DOHH2 (cell line): ENCODE measurements around the gene B3GNT2.

ENCODE experiments used
- H3F3A ChIP-seq: fragments of 200-600 bp; sonication (generic), shearing (Covaris generic); 2 replicates; pipeline ENCODE4 v1.6.0; 2016; ENCODE audit warnings: antibody characterized with exemption, mild to moderate bottlenecking; ENCODE audit not compliant: control insufficient read depth, insufficient read depth
- H3K27ac ChIP-seq: fragments of 200-600 bp; sonication (generic); 2 replicates; pipeline ENCODE4 v1.5.1; 2014; ENCODE audit warnings: low read depth, mild to moderate bottlenecking, low read length, moderate library complexity
- H3K27me3 ChIP-seq: fragments of 200-600 bp; sonication (generic); 2 replicates; pipeline ENCODE4 v1.6.1; 2014; ENCODE audit warnings: mild to moderate bottlenecking, low read length, mixed read lengths; ENCODE audit not compliant: control insufficient read depth
- H3K36me3 ChIP-seq: fragments of 200-600 bp; sonication (generic); 2 replicates; pipeline ENCODE4 v1.6.1; 2014; ENCODE audit warnings: mild to moderate bottlenecking, low read length, moderate library complexity, mixed read lengths; ENCODE audit not compliant: control insufficient read depth
- H3K4me1 ChIP-seq: fragments of 200-600 bp; sonication (generic); 2 replicates; pipeline ENCODE4 v1.6.1; 2014; ENCODE audit warnings: mild to moderate bottlenecking, low read length, mixed read lengths; ENCODE audit not compliant: control insufficient read depth
- H3K4me2 ChIP-seq: fragments of 200-600 bp; sonication (generic); 2 replicates; pipeline ENCODE4 v1.6.0; 2014; ENCODE audit warnings: mild to moderate bottlenecking, low read length, moderate library complexity
- H3K4me3 ChIP-seq: fragments of 200-600 bp; sonication (generic); 2 replicates; pipeline ENCODE4 v1.5.1; 2014; ENCODE audit warnings: mild to moderate bottlenecking, low read length, mixed read lengths
- H3K79me2 ChIP-seq: fragments of 200-600 bp; sonication (generic); 2 replicates; pipeline ENCODE4 v1.6.1; 2014; ENCODE audit warnings: mild to moderate bottlenecking, low read length, mixed read lengths; ENCODE audit not compliant: control insufficient read depth
- H3K9me2 ChIP-seq: fragments of 200-600 bp; sonication (generic); replicated peaks from 2 replicates; pipeline ENCODE4 v1.6.1; 2014; ENCODE audit warnings: mild to moderate bottlenecking, low read length, mixed read lengths; ENCODE audit not compliant: control insufficient read depth
- H3K9me3 ChIP-seq: fragments of 200-600 bp; sonication (generic); 2 replicates; pipeline ENCODE4 v1.6.1; 2014; ENCODE audit warnings: antibody characterized with exemption, low read length, mixed read lengths; ENCODE audit not compliant: control insufficient read depth, insufficient read depth
- H4K20me1 ChIP-seq: fragments of 200-600 bp; sonication (generic); 2 replicates; pipeline ENCODE4 v1.6.0; 2014; ENCODE audit warnings: low read depth, mild to moderate bottlenecking, antibody characterized with exemption, low read length, moderate library complexity; ENCODE audit not compliant: control insufficient read depth, insufficient read depth
- EZH2phosphoT487 ChIP-seq: fragments of 200-600 bp; sonication (generic); IDR thresholded peaks from 2 replicates; pipeline ENCODE4 v1.6.1; 2017; ENCODE audit warnings: borderline replicate concordance, mild to moderate bottlenecking, antibody characterized with exemption, low read length, moderate library complexity, mixed read lengths
- TF ChIP-seq, protein P1 (sequence below): fragments of 200-600 bp; sonication (generic); IDR thresholded peaks from one replicate; pipeline ENCODE4 v1.5.1; 2014; ENCODE audit warnings: antibody characterized with exemption, mild to moderate bottlenecking, low read depth, low read length; ENCODE audit not compliant: poor library complexity, severe bottlenecking

B3GNT2 gene

DNA sequence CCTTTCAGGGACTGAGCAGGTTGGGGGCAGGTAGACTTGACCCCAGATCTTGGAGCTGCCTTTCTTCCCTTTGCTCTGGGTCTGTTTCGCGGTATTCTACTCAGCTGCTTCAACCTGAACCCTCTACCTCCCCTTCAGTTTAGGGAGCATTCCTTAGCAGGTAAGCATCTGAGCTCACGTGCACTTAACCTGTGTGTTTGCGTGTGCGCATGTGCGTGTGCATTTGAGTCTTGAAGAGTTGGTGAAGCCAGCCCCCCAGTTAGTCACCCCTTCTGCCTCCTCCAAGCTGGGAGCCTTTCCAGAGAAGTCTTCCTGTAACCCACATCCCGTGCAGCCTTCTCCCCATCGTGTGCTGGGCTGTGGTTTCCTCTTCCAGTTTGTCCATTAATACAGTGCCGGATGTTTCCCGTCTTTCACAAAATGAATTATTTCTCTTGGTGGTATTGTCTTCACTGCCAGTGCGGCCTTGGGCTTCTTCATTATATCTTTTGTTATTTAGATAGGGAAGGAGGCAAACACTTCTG, 33.2 kb downstream of the B3GNT2 start:
- H4K20me1 ChIP-seq: no peaks in the 10 kb centered on the region
- no peaks in the 10 kb centered on the region for H3F3A ChIP-seq
- no peaks in the 10 kb centered on the region for H3K27me3 ChIP-seq
- H3K4me3 ChIP-seq: no peak overlapping the region
- peaks cover 24% of the 10 kb centered on the region for H3K4me1 ChIP-seq
- no peak overlapping the region for H3K27ac ChIP-seq
- peaks cover 16% of the 10 kb centered on the region for H3K79me2 ChIP-seq
- TF ChIP-seq, protein P1, sequence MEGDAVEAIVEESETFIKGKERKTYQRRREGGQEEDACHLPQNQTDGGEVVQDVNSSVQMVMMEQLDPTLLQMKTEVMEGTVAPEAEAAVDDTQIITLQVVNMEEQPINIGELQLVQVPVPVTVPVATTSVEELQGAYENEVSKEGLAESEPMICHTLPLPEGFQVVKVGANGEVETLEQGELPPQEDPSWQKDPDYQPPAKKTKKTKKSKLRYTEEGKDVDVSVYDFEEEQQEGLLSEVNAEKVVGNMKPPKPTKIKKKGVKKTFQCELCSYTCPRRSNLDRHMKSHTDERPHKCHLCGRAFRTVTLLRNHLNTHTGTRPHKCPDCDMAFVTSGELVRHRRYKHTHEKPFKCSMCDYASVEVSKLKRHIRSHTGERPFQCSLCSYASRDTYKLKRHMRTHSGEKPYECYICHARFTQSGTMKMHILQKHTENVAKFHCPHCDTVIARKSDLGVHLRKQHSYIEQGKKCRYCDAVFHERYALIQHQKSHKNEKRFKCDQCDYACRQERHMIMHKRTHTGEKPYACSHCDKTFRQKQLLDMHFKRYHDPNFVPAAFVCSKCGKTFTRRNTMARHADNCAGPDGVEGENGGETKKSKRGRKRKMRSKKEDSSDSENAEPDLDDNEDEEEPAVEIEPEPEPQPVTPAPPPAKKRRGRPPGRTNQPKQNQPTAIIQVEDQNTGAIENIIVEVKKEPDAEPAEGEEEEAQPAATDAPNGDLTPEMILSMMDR: no peak
- no peak for TF ChIP-seq EZH2phosphoT487
- H3K4me2 ChIP-seq: no peak overlapping the region
- no peaks in the 10 kb centered on the region for H3K9me2 ChIP-seq
- no peaks in the 10 kb centered on the region for H3K9me3 ChIP-seq
- H3K36me3 ChIP-seq: peaks cover 19% of the 10 kb centered on the region

DNA sequence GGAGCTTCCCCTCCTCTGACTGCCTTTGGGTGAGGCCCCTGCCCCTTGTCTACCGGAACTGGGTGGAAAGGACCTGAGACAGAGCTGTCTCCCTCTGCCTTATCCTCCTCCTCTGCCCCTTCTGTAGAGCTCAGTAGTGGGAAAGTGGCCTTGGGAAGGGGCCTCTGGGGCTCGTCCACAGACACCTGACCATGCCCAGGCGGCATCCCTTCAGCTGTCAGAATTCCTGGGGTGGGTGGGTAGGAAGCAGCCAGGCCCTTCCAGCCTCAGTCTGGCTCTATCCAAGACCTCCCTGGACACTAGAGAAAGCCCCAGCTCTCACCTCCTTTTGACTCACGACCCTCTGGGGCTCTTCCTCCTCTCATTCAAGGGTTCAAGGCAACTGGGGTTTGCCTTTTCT, 35.6 kb downstream of the B3GNT2 start:
- no peaks in the 10 kb centered on the region for H3K79me2 ChIP-seq
- no peak for TF ChIP-seq EZH2phosphoT487
- TF ChIP-seq, protein P1: no peak
- H3F3A ChIP-seq: no peaks in the 10 kb centered on the region
- H3K27ac ChIP-seq: no peak overlapping the region
- H3K4me1 ChIP-seq: peaks cover 10% of the 10 kb centered on the region
- no peaks in the 10 kb centered on the region for H3K36me3 ChIP-seq
- no peak overlapping the region for H3K4me3 ChIP-seq
- H3K4me2 ChIP-seq: no peak overlapping the region
- no peaks in the 10 kb centered on the region for H3K27me3 ChIP-seq
- no peaks in the 10 kb centered on the region for H3K9me3 ChIP-seq
- no peaks in the 10 kb centered on the region for H4K20me1 ChIP-seq
- no peaks in the 10 kb centered on the region for H3K9me2 ChIP-seq

DNA sequence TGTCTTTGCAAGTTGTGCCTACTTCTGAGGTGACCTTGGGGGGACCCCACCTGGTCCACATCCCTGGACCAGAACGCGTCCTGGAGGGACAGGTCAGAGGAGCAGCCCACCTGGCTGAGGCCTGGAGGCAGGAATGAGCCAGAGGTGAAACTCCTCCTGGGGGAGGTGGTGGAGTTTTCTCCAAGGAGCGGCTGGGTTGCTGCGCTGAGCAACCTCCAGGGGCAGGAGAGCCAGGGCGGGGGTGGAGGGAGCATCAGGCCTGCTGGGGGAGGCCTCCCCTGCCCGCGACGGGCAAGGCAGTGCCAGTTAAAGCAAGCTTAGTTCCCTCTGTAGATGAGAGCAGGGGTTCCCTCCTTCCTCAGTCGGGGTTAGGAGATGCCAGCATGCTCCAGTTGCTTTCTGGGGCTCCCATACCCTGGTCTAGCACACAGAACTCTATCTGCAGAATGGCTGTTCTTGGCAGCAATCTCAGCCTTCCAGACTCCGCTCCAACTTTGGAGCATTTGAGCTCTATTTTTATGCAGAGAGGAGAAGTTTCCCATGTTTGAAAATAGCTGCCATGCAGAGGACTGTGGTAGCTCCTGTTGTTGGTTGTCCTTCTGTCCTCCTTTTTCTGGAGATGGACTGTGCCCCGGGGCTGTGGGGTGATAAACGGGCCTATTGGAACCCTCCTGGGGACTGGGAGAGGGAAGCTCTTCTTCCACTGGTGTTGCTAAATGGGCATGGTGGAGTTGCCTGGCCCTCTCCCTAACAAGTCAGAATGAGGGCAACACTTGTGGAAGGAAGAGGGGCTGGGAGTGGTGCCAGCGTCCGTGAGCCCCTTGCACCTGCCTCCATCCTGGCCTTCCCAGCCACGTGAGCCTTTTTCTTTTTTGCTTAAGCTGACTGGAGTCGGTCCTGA, 39.1 kb downstream of the B3GNT2 start:
- Histone ChIP-seq H3K9me2 (no peaks in the 10 kb centered on the region), H3K79me2 (no peaks in the 10 kb centered on the region), H3K4me1 (no peaks in the 10 kb centered on the region), H4K20me1 (no peaks in the 10 kb centered on the region), H3K27ac (no peak overlapping the region), H3K4me3 (no peak overlapping the region), H3K9me3 (no peaks in the 10 kb centered on the region), H3K4me2 (no peak overlapping the region), H3K36me3 (no peaks in the 10 kb centered on the region), H3F3A (no peaks in the 10 kb centered on the region), H3K27me3 (no peaks in the 10 kb centered on the region)
- no peak for TF ChIP-seq EZH2phosphoT487
- TF ChIP-seq, protein P1: no peak
